Measurements from ENCODE around the gene ARHGAP42. TPM values are rescaled to one million over a fixed set of nuclear protein-coding genes. Genes with fewer than 3 reads are reported as not detected.

The ARHGAP42 gene
- polyA plus RNA-seq, 1 donor (not counting 4 experiments of a cell fraction or from before 2014, with no cell fraction given): 5.5 TPM

DNA sequence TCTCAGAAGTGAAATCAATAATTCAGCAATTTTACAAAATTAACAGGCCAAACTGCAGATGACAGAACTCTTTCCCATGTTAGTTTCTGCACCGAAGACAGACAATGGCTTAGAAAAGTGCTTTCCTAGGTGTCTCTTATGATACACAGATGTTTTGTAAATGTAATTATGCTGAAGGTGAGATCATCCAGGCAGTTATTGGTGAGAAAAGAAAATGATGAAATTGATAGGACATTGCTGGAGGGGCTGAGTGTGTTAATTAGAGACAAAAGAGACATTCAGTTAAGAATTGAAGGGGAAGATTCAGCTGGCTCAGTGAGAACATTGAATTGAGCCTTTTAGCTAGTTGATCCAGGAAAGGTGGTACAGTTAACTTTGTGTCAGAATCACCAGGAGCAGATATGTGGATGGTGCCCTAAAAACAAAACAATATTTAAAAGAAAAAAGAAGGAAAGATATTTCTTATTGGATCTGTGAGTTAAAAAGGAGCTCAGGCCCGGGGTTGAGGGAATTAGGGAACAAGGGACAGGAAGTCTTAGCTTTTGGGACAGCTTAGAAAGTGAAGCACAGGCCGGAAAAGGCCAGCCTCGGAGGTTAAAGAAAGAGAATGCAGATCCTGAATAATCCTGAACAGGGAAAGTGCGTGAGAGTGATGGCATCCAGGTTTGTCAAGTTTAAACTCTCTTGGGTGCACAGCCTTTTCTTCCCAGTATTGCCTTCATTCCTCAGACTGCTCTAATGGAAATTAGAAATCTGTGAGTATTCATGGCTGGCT lies 16.9 kb downstream of the ARHGAP42 start:
- H3K4me1 ChIP-seq (ENCODE audit: control insufficient read depth, extremely low read depth, insufficient read depth, low read length): no peaks in the 10 kb centered on the region
- dilution Hi-C loops (cut with MboI; ENCODE audit: extremely low pct_ligation_motif_present, low sequenced_read_pairs): no loop called here
- no peaks in the 10 kb centered on the region for H3K79me2 ChIP-seq (ENCODE audit: control insufficient read depth, insufficient read depth, low read length)
- no peak for DNase-seq (ENCODE audit: low read depth, low spot score)
- no peaks in the 10 kb centered on the region for H3K27me3 ChIP-seq (ENCODE audit: control insufficient read depth, extremely low read depth, insufficient read depth, low read length)
- H3K9ac ChIP-seq (ENCODE audit: control insufficient read depth, extremely low read depth, insufficient read depth, low read length): no peak overlapping the region
- H3K4me2 ChIP-seq (ENCODE audit: control insufficient read depth, extremely low read depth, insufficient read depth, low read depth, low read length): no peak overlapping the region
- no peak overlapping the region for H3K27ac ChIP-seq (ENCODE audit: control insufficient read depth, insufficient read depth, low read length)
- H3K36me3 ChIP-seq (ENCODE audit: control insufficient read depth in 2 of 2, extremely low read depth in 1 of 2, insufficient read depth in 2 of 2, low read length in 2 of 2): no peaks in the 10 kb centered on the region
- H2AFZ ChIP-seq (ENCODE audit: control insufficient read depth, low read length): no peak overlapping the region
- no peaks in the 10 kb centered on the region for H3K9me1 ChIP-seq (ENCODE audit: control insufficient read depth, extremely low read depth, insufficient read depth, low read length)
- no peaks in the 10 kb centered on the region for H4K20me1 ChIP-seq (ENCODE audit: control insufficient read depth, extremely low read depth, insufficient read depth, low read length)
- no peak for FAIRE-seq
- no peaks in the 10 kb centered on the region for H3K9me3 ChIP-seq (ENCODE audit: control insufficient read depth, low read depth, low read length)
- H3K4me3 ChIP-seq (ENCODE audit: control insufficient read depth in 2 of 3, extremely low read depth in 1 of 3, insufficient read depth in 2 of 3, low read depth in 1 of 3, low read length in 3 of 3): no peak overlapping the region
- no peak for TF ChIP-seq EZH2 (IDR thresholded peaks at IDR 0.05; ENCODE audit: low read length)
- TF ChIP-seq, protein P1, sequence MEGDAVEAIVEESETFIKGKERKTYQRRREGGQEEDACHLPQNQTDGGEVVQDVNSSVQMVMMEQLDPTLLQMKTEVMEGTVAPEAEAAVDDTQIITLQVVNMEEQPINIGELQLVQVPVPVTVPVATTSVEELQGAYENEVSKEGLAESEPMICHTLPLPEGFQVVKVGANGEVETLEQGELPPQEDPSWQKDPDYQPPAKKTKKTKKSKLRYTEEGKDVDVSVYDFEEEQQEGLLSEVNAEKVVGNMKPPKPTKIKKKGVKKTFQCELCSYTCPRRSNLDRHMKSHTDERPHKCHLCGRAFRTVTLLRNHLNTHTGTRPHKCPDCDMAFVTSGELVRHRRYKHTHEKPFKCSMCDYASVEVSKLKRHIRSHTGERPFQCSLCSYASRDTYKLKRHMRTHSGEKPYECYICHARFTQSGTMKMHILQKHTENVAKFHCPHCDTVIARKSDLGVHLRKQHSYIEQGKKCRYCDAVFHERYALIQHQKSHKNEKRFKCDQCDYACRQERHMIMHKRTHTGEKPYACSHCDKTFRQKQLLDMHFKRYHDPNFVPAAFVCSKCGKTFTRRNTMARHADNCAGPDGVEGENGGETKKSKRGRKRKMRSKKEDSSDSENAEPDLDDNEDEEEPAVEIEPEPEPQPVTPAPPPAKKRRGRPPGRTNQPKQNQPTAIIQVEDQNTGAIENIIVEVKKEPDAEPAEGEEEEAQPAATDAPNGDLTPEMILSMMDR (optimal IDR thresholded peaks at IDR 0.05 in 1 of 3, IDR thresholded peaks at IDR 0.05 in 1 of 3, conservative IDR thresholded peaks at IDR 0.05 in 1 of 3; ENCODE audit: extremely low read depth in 1 of 3, insufficient read depth in 2 of 3, low read length in 3 of 3): no peak

DNA sequence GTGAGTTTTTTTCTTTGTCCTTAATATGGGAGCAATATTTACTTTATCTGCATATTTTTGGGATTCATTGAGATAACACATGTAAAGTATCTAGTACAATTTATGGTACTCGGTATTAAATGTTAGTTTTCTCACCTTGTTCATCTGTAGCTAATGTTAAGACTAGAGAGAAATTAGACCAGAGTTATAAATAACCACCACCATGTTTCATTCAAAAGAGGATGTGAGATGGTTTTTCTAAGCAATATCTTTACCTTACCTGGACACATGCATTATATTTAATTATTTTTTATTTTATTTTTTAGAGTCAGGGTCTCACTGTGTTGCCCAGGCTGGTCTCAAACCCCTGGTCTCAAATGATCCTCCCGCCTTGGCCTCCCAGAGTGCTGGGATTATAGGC lies 18.4 kb downstream of the ARHGAP42 start:
- dilution Hi-C loops (cut with MboI; ENCODE audit: extremely low pct_ligation_motif_present, low sequenced_read_pairs): no loop called here
- no peaks in the 10 kb centered on the region for H3K9me1 ChIP-seq (ENCODE audit: control insufficient read depth, extremely low read depth, insufficient read depth, low read length)
- FAIRE-seq (no peak), DNase-seq (ENCODE audit: low read depth, low spot score) (no peak)
- H3K9me3 ChIP-seq (ENCODE audit: control insufficient read depth, low read depth, low read length): no peaks in the 10 kb centered on the region
- H3K9ac ChIP-seq (ENCODE audit: control insufficient read depth, extremely low read depth, insufficient read depth, low read length): no peak overlapping the region
- TF ChIP-seq EZH2 (IDR thresholded peaks at IDR 0.05; ENCODE audit: low read length): no peak
- TF ChIP-seq, protein P1 (optimal IDR thresholded peaks at IDR 0.05 in 1 of 3, IDR thresholded peaks at IDR 0.05 in 1 of 3, conservative IDR thresholded peaks at IDR 0.05 in 1 of 3; ENCODE audit: extremely low read depth in 1 of 3, insufficient read depth in 2 of 3, low read length in 3 of 3): no peak
- no peaks in the 10 kb centered on the region for H3K79me2 ChIP-seq (ENCODE audit: control insufficient read depth, insufficient read depth, low read length)
- H3K27ac ChIP-seq (ENCODE audit: control insufficient read depth, insufficient read depth, low read length): no peak overlapping the region
- H3K4me1 ChIP-seq (ENCODE audit: control insufficient read depth, extremely low read depth, insufficient read depth, low read length): no peaks in the 10 kb centered on the region
- no peaks in the 10 kb centered on the region for H3K27me3 ChIP-seq (ENCODE audit: control insufficient read depth, extremely low read depth, insufficient read depth, low read length)
- H3K4me2 ChIP-seq (ENCODE audit: control insufficient read depth, extremely low read depth, insufficient read depth, low read depth, low read length): no peak overlapping the region
- H3K36me3 ChIP-seq (ENCODE audit: control insufficient read depth in 2 of 2, extremely low read depth in 1 of 2, insufficient read depth in 2 of 2, low read length in 2 of 2): no peaks in the 10 kb centered on the region
- H4K20me1 ChIP-seq (ENCODE audit: control insufficient read depth, extremely low read depth, insufficient read depth, low read length): no peaks in the 10 kb centered on the region
- H3K4me3 ChIP-seq (ENCODE audit: control insufficient read depth in 2 of 3, extremely low read depth in 1 of 3, insufficient read depth in 2 of 3, low read depth in 1 of 3, low read length in 3 of 3): no peak overlapping the region
- no peak overlapping the region for H2AFZ ChIP-seq (ENCODE audit: control insufficient read depth, low read length)
